HG03108 (cell line): ENCODE data around the gene GPR148.
"Not testable (repeated sequence)": the region's sequence is repeated elsewhere in the genome, so short reads cannot be mapped to it uniquely, and the experiment has no call there.

Experiments used
- ATAC-seq: cut with Tn5 transposase; IDR thresholded peaks from one replicate; pipeline ENCODE4 v1.9.1; 2021; ENCODE audit warnings: moderate library complexity; ENCODE audit not compliant: unreplicated experiment

Gene GPR148, protein sequence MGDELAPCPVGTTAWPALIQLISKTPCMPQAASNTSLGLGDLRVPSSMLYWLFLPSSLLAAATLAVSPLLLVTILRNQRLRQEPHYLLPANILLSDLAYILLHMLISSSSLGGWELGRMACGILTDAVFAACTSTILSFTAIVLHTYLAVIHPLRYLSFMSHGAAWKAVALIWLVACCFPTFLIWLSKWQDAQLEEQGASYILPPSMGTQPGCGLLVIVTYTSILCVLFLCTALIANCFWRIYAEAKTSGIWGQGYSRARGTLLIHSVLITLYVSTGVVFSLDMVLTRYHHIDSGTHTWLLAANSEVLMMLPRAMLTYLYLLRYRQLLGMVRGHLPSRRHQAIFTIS

DNA sequence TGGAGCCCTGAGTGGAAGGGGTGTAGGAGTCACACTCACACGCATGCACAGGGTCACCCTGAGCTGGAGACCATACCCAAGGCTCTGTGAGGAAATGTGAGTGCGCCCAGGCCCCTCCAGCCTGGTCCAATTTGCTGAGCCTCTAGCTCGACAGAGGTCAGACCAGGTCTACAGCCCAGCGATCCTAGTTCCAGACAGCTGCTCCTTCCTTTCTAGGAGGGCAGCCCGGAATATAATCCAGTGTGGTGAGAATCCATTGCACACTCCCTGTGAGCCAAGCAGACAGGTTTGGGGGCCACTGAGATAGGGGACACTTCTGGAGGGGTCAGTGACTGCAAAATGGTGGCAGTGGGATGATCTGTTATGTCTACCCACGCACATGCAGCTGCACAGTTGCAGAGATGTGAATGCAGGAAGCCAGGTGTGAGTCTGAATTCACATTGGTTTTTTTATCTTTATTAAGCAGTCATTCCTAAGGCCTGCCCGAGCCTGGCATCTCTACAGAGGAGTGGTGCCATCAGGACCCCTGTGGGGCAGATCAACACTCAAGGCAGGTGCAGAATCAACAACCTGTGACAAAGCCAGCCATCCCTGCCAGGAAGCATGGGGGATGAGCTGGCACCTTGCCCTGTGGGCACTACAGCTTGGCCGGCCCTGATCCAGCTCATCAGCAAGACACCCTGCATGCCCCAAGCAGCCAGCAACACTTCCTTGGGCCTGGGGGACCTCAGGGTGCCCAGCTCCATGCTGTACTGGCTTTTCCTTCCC, at the start of gene GPR148:
TSS of gene GPR148 (plus strand) at position 522 of the 768 bp plus-strand sequence. CDS start at position 604, 82 bp downstream.
- no peak for ATAC-seq

DNA sequence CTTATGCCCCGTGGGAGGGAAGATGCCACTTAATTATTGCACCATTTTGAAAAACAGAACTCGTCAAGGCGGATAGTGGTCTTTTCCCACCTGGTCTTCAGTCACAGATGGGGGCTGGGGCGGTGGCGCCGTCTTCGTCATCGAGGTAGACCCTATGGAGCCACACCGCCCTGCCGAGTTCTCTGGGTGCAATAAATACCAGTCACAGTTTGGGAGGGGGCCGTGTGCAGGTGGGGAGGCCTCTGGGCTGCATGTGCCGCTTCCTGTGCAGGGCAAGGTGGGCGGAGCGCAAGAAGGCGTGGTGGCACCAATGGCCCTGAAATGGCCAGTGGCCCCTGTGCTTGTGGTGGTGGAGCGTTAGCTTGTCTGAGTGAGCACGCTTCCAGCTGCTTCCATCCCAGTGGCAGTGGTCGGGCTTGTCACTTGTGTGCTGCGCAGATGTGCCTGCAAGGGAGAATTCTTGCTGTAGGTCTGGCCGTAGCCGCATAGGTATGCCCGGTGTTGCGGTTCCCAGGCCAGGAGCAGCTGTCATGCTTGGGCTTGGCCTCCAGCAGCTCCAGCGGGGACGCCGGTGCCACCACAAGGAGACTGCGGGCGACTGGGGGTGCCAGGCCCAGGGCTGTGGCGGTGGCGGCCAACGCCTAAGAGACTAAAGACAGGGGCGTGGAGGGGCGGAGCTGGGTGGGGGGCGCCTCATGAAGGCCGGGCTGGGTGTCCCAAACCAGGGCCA, 36.7 kb upstream of the GPR148 start:
- not testable (repeated sequence) for ATAC-seq

DNA sequence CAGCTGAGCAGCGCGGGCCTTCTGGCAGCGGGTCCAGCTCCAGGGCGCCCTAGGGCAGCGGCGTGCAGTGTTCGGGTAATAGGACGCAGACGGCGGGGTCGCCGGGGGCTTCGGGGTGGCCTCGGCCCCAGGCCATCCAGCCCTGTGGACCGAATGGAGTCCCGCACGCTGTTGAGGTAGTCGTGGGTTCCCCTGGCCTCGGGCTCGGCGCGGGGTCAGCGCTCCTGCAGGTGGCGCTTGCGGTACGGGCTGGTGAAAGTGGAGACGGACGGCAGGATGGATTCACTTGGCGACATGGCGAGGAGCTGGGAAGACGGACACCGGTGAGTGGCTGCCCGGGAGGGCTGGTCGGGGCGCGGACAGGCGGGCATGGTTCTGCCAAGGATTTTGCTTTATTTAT, 35.4 kb upstream of the GPR148 start:
- not testable (repeated sequence) for ATAC-seq

DNA sequence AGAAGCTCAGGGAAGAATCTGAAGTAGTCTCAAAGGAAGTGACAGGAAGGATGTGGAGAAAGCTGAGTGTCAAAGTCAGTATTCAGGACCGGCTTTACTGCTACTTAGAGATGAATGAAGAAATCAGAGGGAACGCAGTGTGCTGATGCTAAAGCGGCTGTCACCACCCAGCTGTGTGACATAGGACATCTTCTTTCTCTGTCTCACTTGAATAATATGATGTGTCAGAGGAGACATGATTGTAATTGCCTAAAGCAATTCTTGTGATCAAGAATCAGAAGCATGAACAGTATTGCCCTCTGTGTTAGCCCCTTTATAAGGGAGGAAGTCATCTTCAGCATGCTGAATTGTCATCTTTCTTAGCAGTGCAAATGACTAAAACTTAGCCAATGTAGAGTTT, 25.6 kb upstream of the GPR148 start:
- ATAC-seq, result not testable (repeated sequence)

DNA sequence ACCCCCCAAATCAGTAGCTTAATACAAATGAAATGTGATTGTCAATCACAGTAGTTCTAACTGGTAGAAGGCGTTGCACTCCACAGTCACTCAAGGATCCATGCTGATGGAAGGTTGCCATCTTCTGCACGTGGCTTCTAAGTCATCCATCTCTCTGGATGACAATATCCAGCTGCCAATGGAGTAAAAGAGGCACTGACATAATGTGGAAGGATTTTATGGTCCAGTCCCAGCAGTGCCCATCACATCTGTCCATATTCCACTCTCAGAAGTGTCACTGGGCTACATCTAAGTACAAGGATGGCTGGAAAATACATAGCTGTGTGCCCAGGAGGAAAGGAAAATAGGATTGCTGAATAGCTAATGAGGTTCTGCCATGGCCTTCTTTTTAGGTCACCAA, 14.1 kb upstream of the GPR148 start:
- ATAC-seq, result not testable (repeated sequence)

DNA sequence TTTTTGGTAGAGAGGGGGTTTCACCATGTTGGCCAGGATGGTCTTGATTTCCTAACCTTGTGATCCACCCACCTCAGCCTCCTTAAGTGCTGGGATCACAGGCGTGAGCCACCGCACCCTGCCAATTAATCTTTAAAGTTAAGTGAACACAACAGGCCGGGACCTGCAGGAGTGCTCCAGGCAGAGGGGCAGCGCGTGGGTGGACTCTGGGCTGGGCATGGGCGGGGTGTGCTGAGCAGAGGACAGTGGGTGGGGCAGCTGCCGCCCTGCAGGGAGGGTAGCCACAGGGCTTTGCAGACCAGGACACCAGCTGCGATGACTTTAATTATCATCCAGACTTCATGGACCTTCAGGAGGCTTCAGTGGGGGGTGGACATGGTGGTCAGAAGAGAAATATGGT, 8.8 kb upstream of the GPR148 start:
- ATAC-seq, result no peak

DNA sequence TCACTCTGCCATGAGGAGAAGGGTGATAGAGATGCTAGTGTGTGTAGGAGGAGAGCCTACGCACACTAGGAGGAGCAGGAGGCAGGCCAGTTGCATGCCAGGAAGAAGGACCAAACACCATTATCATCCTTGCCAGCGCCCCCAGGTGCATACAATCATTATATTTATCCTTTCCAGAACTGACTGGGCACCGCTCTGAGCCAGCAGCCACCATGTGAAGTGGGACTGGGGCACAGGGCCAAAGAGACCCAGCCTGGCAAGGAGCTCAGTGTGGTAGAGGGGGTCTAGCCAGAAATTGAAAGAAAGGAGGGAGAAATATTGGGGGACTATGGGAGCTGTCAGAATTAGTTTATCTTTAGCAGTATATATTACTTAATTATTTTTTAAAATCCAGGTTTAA, 8.3 kb upstream of the GPR148 start:
- ATAC-seq, result no peak

DNA sequence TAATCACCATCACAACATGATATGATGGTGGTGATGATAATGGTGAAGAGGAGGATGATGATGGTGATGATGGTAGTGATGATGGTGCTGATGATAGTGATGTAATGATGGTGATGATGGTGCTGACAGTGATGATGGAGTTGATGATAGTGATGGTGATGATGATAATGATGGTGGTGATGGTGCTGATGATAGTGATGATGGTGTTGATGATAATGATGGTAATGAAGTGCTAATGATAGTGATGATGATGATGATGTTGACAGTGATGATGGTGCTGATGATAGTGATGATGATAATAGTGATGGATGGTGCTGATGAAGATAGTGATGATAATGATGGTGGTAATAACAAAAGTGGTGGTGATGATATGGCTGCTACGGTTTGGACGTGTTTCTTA, 4.4 kb upstream of the GPR148 start:
- no peak for ATAC-seq

DNA sequence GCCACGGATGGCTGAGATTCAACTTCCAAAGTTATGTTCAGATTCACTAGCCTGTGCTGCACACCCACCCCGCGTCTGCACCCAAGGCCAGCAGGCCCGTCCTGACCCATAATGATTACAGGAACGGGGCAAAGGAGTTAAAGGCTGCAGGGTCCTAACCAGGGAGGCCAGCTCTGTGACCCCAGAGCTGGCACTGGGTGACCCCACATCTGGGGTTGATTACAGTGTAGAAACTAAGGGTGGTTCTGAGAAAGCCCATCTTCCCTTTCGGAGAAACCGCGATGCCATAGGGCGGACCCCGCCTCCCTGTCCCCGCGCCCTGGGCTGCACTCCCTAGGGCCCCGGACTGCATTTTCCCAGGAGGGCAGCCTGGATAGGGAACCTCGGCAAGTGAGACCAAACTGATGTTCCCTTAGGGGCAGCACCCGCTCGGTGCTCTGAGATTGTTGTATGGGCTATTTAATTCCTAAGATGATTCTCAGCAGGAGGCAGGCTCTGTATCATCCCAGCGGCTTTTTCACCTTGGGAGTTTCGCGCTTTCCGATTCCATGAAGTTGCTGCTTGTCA, 2.2 kb upstream of the GPR148 start:
- ATAC-seq, result no peak

DNA sequence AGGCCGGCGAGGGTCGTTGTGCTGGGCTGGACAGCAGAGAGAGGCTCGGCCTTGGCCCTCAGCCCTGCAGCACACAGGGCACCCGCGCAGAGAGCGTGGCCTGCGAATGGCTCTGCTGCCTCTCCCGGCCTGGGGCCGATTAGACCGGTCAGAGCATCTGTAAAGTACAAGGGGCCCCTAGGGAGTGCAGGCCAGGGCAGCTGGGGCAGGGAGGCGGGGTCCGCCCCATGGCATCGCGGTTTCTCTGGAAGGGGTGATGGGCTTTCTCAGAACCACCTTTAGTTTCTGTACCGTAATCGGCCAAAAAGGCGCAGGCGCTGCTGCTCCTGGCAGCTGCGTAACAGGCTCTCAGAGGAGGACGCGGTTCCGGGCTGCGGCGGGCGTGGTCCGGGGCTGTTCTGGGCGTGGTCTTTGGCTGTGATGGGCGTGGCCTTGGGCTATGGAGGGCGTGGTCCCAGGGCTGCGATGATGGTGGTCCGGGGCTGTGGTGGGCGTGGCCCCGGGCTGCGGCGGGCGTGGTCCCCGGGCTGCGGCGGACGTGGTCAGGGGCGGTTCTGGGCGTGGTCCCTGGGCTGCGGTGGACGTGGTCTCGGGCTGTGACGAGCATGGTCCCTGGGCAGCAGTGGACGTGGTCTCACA, 1.5 kb upstream of the GPR148 start:
- peak; percentile 96 for ATAC-seq

DNA sequence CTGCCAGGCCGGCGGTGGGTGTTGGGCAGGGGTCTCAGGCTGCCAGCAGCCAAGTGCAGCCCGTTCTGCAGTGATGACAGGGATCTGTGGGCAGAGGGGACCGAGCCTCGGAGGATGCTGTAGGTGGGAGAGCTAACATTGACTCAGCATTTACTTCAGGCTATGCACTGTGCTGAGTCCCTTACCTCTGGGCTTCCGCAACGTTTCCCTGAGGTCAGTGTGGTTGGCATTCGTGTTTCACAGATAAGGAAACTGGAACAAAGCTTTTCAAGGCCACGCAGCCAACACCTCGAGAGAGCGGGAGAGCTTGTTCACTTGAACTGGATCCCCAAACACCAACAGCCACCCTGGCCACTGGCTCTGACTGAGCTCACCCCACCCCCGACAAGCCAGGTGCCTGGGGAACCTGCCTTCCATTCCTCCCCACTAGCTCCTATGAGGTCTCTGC, 839 bp upstream of the GPR148 start:
- ATAC-seq, result no peak

DNA sequence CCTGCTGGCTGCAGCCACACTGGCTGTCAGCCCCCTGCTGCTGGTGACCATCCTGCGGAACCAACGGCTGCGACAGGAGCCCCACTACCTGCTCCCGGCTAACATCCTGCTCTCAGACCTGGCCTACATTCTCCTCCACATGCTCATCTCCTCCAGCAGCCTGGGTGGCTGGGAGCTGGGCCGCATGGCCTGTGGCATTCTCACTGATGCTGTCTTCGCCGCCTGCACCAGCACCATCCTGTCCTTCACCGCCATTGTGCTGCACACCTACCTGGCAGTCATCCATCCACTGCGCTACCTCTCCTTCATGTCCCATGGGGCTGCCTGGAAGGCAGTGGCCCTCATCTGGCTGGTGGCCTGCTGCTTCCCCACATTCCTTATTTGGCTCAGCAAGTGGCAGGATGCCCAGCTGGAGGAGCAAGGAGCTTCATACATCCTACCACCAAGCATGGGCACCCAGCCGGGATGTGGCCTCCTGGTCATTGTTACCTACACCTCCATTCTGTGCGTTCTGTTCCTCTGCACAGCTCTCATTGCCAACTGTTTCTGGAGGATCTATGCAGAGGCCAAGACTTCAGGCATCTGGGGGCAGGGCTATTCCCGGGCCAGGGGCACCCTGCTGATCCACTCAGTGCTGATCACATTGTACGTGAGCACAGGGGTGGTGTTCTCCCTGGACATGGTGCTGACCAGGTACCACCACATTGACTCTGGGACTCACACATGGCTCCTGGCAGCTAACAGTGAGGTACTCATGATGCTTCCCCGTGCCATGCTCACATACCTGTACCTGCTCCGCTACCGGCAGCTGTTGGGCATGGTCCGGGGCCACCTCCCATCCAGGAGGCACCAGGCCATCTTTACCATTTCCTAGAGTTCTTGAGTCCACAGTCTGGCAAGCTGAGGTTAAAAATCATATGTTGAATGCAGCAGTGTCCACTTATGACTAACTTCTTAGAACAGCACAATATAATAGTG, 741 bp downstream of the GPR148 start:
- no peak for ATAC-seq

DNA sequence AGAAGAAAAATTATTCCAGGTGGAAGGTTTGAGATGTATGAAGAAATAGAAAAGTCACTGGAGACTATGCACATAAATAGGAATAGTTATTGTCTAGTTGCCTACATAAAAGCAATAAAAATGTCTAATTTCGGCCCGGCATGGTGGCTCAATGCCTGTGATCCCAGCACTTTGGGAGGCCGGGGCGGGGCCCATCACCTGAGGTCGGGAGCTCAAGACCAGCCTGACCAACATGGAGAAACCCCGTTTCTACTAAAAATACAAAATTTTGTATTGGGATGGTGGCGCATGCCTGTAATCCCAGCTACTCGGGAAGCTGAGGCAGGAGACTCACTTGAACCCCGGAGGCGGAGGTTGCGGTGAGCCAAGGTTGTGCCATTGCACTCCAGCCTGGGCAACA, 3.4 kb downstream of the GPR148 start:
- ATAC-seq, result not testable (repeated sequence)

DNA sequence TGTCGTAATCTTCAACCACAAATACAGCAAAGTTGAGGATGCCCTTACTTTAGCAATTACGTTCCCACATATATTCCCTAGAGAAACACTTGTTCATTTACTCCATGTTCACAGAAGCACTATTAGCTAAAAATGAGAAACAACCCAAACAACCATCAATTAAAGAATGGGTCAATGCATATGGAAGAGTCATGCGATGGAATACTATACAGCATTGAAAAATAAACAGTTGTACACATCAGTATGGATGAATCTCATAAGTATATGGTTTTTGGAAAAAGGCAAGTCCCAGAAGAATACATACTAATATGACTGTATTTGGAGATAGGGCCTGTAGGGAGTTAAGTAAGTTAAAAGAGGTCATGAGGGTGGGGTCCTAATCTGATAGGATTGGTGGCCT, 6.3 kb downstream of the GPR148 start:
- ATAC-seq, result no peak

DNA sequence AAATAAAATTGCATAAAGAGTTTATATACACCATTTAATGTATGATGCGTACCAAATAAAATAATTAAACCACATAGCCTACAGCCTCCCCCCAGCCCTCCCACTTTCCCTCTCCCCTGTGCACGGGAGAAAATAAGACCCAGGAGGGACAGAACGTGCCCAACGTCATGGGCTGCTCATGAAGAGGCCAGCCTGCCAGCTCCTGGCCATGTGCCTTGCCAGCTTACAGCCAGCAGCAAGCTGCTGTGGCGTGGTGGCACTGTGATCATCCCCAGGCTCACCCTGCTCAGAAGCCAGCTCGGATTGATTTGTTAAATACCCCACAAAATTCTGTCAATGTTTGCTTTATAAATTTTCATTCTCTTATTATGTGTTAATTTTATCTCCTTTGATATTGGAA, 7.6 kb downstream of the GPR148 start:
- no peak for ATAC-seq

DNA sequence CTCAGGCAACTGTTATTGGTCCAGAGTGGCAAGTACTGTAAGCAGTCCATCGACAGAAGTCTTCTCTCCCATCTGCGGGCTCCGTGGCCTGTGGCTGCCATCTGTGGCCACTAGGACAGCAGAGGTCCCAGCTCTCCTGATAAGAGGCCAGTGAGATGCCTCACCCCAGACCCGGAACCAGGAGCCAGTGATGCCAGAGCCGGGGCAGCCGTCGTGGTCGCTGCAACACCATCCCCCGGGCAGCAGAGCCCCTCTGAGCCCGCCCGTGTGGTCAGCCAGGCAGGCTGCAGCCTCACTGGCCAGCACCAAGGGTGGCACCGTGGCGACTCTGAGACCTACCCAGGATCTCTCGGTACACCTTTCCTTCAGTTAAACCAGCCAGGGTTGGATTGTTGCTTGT, 8.7 kb downstream of the GPR148 start:
- ATAC-seq, result no peak

DNA sequence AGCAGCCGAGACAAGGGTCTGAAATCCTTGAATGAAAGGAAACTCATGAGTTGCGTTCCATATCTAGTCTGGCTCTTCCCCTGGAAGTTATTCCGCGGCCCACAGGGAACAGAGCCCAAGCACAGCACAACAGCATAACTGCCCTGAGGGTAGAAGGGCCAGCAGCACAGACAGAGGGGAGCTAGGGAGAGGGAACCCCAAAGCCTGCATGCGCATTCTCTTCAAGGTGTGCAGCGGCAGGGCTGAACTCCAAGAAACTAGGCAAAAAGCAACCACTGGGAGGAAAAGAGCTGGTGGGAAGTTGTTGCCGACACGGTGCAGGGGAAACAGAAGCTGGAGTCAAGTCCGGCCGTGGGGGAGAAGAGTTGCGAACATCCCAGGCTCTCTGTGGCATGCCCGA, 11.8 kb downstream of the GPR148 start:
- ATAC-seq, result no peak

DNA sequence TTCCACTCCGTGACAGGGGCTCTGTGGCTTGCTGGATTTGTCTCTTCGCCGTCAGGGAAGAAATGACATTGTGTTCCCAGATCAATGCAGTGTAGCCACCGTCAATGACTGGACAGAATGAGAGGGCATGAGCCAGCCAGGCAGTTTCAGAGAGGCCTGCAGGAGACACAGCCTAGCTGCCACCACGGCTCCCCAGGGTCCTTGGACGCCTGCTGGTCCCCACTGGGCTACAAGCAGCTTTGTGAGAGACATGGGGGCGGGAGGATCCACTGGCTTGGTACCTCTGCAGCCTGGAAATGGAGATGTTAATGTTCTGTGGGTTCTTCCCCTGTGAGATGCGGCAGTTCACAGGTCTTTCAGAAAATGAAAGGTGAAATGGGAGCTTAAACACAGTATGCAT, 14.4 kb downstream of the GPR148 start:
- ATAC-seq, result no peak

DNA sequence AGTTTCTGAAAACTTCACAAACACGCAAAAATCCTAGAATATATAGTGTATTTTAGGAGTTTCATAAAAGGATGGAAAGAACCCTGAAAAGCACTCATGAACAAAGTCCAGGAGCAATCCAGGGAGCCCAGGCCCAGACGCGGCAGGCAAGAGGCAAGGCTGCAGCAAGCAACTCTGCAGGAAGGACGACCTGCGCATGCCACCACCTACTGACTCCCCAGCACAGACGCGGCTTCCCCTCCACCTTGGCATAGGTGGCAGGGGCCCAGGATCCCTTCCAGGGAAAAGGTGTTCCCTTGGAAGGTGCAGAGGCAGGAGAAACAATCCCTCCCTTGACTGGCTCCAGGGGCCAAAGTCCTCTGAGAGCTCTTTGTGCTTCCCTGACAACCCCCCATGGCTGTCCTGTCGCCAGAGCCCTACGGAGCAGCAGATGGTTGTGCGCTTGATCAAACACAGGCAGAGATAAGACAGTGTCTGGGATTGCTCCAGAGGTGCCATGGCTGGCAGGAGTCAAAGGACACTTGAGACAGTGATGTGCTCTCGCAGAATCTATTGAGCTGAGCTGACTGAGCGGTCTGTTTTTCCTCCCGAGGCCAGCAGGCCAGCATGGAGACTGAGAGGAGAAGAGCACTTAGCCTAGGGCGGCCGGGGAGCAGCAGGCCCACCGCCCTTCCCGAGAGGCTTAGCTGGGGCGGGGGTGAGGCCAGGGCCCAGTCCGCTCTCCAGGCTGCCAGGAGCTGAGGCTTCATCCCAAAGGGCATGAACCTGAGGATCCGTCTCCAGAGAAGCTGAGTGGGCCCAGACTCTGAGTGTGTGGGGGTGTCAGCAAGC, 15.6 kb downstream of the GPR148 start:
- no peak for ATAC-seq
